ENCODE measurements around the gene KIF17.
"Not testable (repeated sequence)": the region's sequence is repeated elsewhere in the genome, so short reads cannot be mapped to it uniquely, and the experiment has no call there.

KIF17 gene

DNA sequence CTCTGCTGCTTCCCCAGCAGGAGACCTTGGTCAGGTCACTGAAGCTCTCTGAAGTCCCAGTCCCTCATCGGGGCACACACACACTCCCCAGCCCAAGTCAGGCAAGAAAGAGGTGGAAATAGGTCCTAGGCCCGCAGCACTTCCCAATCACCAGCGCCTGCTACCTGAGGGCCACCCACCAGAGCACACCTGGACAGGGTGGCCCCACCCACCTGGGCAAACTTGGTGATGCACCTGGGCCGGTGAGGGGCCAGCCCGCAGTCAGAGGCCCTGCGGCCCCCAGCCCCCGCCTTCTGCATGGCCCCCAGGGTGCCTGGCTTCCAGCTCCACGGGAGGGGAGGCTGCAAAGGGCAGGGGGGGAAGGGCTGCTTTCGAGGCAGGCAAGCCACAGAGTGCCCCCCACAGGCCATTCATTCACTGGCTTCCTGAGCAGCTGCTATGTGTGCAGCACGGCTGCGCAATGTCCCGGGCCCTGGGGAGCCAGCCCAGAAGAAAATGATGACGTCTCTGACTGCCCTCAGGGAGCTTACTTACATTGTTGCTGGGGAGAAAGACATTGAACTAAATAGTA is 10.0 kb upstream of the KIF17 start:
- ATAC-seq (no peak), DNase-seq (no peak)

DNA sequence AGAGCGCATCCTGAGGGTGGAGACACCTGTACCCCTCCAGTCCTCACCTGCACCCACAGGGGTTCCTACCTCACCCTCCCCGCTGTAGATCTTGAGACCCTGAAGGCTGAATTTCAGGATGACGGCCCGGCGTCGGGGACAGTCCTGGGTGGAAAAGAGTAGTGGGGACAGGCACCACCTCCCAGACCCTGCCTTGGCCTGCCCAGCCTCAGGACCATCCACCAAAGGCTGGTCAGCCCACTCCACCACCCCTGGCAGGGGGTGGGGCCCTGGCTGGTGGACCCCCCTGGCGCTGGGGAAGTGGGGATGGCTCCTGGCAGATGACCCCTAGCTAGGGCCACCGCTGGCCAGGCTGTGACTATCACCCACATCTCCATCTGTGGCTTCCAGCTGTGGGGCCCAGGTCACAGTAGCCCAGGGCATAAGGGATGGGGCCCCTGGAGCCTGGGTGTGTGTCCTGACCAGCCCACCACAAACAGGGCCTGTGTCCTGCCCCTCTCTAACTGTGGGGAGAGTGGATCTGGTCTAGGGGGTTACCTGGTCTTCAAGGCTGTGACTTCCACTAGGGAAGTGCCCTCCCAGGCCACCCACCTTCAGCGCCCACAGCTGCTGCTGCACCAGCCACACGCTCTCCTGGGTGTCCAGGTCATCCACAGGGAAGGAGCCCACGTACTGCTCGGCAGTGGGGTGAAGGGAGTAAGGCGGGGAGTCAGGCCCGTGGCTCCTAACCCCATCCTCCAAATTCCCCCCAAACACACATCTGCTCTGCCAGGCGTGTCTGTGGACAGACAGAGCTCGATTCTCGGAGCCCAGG is 9.3 kb upstream of the KIF17 start:
- no peak for DNase-seq
- ATAC-seq: no peak

DNA sequence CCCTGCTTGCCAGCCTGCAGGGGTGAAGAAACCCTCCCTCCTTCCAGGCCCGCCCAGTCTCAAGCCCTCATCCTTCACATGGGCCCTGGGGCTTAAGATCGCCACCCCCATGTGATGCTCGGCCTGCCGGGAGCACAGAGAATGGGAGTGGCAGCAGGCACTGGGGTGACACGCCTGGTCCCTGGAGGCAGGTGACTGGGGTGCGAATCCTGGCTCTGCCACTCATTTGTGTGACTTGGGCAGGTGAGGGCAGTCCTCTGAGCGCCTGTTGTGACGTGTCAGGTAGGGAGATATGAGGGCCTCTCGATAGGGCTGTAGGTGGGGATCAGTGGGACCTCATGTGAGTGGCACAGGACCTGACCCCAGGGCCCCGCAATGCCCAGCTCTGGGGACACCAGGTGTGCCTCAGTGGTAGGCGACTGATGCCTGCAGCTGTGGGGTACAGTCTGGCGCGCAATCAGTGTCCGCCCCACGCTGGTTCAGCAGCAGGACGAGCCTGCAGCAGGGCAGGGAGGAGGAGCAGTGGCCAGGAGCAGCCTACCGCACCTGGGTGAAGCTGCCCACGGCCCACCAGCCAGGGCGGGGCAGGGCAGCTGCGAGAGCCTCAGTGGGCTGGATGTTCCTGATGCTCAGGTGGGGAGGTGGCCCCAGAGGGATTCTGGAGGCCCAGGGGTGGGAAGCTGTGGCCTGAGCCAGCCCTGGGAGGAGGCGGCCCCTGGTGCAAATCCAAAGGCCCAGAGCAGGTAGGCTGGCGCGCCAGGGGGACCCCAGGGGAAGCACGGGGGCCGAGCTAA is 8.5 kb upstream of the KIF17 start:
- no peak for ATAC-seq
- no peak for DNase-seq

GRCh38 chr1:20725189-20726117 is 7.6 kb upstream of the KIF17 start:
- DNase-seq: no peak
- ATAC-seq: no peak

- no peak for DNase-seq
- no peak for ATAC-seq
These were observed 6.8 kb upstream of the KIF17 start for GRCh38 chr1:20724364-20725188.

DNA sequence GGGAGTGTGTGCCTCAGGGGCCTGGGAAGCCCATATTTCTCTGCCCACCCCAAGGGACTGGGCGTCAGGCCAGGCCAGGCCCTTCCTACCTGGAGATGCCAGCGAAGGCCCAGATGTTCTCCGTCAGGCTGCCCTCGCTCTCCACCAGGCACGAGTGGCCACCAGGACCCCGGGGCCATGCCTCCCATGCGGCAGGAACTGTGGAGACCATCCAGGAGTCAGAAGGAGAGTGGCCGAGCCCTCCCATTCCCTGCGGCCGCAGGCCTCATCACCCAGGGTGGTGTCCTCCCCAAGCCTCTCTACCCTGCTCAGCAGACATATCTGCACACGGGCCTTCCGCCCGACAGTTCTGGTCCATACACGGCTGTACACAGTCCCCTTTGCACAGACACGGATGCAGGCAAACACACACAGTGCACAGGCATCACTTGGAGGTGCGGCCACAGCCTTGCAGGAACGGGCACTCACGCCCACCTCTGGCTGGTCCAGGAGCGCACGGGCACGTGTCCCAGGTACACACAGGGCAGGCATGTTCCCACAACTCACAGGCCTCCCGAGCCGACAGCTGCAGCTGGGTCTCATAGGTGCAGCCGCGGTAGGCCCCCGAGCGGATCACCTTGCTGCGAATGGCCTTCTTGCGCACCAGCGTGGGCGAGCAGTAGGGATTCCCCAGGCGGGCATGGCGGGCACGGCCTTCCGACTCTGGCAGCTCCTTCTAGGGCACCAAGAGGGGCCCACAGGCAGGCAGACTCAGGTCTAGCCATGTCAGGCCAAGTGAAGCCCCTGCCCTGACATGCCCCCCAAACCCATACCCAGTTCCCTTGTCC is 5.9 kb upstream of the KIF17 start:
- DNase-seq (no peak), ATAC-seq (no peak)

DNA sequence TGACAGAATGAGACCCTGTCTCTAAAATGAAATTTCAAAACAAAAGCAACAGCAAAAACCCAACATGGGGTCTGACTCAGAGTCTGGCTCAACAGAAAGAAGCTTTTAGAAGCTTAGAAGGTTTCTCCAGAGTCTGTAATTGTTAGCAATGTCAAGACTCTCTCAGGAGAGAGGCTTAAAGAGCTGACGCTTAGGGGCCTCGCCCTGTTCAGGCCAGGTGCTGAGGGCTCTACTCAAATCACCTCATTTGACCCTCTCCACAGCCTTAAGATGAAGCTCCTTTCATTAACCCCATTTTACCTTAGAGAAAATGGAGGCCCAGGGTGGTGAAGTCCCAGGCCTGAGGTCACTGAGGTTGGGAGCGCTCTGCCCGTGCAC is 5.3 kb upstream of the KIF17 start:
- DNase-seq (no peak), ATAC-seq (no peak)

DNA sequence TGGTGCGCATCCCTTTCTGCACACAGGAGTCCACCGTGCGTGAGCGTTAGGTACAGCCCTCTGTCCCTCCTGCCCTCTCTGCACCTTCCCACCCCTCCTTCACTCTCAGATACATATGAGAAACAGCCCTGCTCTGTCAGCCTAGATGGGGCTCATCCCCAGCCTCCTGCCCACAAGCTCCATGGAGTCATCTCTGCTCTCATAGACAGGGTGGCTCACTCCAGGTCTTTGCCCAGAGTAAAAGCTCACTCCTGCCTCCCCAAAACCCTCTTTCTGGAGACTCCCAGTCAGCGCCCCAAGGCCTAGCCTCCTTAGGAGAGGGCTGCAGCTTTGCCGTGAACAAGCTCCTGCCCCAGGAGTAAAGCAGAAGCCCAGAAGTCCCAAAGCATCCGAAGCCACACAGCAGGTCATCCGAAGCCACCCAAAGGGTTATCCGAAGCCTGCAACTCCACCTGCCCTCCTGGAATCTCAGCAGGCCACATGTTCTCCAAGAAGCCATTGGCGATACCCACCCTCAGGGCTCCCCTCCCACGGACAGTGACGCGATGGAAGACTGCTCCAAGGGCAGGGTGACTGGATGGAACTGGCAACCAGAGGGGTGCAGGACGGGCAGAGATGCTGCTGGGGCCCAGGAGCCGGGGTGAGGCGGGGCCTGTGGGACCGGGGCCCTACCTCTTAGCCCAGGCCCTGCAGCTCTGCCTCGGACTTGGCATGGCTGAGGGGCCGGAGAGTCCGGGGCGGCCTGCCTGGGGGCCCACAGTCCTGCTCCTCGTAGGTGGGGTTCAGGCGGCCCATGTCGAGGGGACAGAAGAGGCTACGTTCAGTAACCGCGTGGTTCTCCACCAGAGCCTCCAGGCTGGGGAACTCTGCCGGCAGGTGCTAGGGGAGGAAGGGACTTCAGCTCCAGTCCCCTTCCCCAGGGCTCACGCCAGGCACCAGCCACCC is 3.6 kb upstream of the KIF17 start:
- no peak for DNase-seq

DNA sequence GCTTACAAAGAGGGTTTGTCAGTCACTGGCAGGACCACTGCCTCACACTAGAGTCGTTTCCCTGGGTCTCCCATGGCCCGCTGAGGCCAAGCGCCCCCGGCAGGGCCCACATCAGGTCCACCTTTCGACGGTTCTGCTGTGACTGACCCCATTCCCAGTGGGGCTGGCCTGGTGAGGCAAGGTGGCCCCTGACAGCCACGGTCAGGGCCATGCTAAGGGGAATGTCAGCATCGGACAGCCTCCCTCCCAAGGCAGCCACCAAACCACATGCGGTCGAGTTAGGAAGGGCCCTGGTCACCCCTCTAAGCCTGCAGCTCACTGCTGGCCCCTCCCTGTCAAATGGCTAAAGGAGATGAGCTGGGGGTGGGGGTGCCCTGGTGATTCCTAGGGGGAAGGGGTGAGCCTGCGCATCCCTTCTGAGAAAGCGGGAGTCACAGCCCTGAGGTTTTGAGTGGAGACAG is 2.9 kb upstream of the KIF17 start:
- DNase-seq (no peak), ATAC-seq (no peak)

More for the DNA sequence above, 3.6 kb upstream of the KIF17 start:
- ATAC-seq: no peak

DNA sequence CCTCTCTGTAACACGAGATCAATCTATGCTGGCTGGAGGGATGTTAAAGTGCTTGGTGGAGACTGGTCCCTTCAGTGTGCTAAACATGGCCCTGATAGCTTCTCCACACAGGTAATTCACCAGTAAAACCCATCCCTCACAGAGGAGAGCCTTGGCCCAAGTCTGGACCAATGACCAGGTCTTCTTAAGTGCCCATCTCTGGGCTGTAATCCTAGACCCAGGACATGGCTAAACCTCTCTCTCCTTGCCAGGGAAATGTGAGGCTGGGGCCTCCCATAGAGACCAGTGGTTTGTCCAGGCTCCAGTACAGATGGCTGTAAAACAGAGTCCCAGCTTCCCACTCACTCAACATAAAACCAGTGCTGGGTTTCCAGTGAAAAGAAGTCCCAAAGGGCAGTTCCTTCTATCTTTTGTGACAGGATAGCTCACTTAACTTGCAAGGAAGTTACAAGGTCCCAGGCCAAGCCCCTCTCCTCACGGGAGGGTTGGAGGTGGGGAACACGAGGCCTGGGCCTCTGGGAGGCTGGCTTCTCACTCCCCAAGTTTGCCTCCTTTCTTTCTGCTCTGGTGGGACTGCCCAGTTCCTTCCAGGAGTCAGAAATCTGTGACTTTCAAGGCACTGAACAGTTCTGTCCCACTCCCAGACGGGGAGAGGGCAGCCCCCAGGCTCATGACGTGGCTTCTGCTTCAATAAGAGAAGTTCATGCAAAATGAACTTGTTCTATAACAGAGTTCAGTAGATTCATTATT is 2.2 kb upstream of the KIF17 start:
- DNase-seq (no peak), ATAC-seq (no peak)

GRCh38 chr1:20719261-20719660 is 1.5 kb upstream of the KIF17 start:
- DNase-seq (no peak), ATAC-seq (no peak)

DNA sequence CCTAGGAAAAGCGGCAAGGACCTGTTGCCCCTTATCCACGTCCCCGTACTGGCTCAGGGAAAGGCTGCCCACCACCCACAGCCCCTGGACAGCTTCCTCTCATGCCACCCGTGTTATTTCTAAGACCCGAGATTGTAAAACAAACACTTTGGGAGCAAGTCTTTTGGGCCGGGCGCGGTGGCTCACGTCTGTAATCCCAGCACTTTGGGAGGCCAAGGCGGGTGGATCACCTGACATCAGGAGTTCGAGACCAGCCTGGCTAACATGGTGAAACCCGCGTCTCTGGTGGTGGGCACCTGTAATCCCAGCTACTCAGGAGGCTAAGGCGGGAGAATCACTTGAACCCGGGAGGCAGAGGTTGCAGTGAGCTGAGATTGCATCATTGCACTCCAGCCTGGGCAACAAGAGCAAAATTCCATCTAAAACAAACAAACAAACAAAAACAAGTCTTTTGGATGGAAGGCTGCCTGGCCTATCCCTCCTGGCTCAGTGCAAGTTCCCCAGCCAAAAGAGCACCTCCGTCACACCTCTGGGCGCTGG is 606 bp upstream of the KIF17 start:
- ATAC-seq, DNase-seq: not testable (repeated sequence)

- no peak for DNase-seq
- ATAC-seq: no peak
These were observed 1.6 kb downstream of the KIF17 start for GRCh38 chr1:20716232-20716631.

- ATAC-seq (no peak), DNase-seq (no peak)
These were observed 2.4 kb downstream of the KIF17 start for GRCh38 chr1:20715406-20715805.

DNA sequence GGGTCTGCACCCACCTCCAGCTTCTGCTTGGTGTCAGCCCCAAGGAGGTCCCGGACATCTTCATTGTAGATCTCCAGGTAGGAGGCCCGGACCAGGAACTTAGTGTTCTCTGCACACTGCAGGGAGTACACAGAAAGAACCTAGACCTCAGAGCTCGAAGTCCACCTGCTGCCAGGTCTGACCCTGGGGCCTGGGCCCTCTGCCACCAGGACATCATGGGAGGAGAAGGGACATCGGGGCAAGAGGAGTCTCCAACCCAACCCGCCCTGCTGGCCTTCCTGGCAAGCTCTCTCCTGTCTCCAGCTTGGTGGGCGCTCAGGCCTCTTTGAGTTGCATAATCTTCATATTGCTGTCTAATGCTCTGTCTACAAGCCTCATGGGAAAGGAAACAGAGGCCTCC is 4.4 kb downstream of the KIF17 start:
- no peak for ATAC-seq
- no peak for DNase-seq

DNA sequence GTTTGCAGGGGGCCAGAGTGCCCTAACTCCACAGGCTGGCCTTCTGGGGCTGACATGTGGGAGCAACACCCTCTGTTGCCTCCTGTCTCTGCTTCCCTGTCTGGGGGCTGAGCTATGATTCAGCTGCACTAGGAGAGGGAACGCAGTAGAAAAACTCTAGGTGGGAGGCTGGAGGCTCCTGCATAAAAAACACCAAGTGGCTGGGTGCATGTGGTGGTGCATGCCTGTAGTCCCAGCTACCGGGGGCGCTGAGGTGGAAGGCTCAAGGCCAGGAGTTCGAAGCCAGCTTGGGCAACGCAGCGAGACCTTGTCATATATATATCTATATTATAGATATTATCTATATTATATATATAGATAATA is 5.6 kb downstream of the KIF17 start:
- ATAC-seq: peak; percentile 7
- DNase-seq: no peak

- ATAC-seq (no peak), DNase-seq (no peak)
These were observed 6.3 kb downstream of the KIF17 start for GRCh38 chr1:20711285-20712214.
